ENCODE measurements around the gene ZW10. TPM values are rescaled to one million over a fixed set of nuclear protein-coding genes. Genes with fewer than 3 reads are reported as not detected.
A peak's percentile ranks its signal among the peaks of the same experiment; 100 is the strongest.

ZW10 gene
- total and polyA plus RNA-seq, 10 of the 15 experiments (the other 5 are each of a cell fraction or from before 2014, with no cell fraction given), result 5.4 to 32.0 (median 17.3) TPM

GRCh38 chr11:113689768-113690618 lies 83.5 kb downstream of the ZW10 start (continued):
- no peak for TF ChIP-seq MYC (IDR thresholded peaks at IDR 0.05; ENCODE audit: insufficient read depth, insufficient read length, insufficient replicate concordance, low read length, severe bottlenecking)
- no peak for TF ChIP-seq NFYA (IDR thresholded peaks at IDR 0.05; ENCODE audit: borderline replicate concordance, low read depth, low read length)

DNA sequence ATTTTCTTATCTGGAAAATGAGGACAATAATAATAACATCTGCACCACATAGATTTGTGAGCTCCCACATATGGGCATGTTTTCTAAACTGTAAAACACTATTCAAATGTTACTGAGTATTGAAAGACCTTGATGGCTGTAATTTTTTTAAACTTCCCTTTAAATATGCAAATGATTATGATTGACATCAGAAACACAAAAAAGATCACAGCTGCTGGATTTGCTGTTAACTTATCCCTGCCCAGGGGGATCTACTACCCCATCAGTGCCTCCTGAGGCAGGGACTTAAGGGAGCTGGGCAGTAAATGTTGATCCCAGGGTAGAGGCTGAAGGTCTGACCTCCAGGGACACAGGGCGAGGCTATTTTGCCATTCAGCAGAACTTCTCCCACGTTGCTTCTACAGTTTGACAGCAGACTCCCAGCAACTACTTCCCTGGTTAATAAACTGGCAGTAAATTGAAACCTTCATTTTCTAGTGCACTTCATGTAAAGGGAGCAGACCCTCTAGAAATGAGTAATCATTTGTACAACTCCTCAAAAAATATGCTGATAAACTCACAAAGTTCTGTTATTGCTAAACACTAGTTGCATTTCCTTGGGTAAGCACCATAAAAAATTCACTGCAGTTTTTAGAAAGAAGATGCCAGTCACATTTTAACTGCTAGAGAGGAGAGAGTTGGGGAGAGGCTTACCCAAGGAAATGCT lies 87.7 kb downstream of the ZW10 start:
- no peaks in the 10 kb centered on the region for H3K9me3 ChIP-seq (replicated peaks; ENCODE audit: control insufficient read depth, insufficient read depth, low read length)
- intact Hi-C loops (cut with micrococcal nuclease; ENCODE audit: unreplicated experiment), result no loop called here
- ChIA-PET CTCF (no interaction called here), SMC1A (ENCODE audit: uncharacterized antibody, unreplicated experiment) (interaction anchor here (0.7 kb wide), 1 partner anchor 98 kb away, joined by 3 read pairs; no protein-coding TSS in a partner anchor), RAD21 (ENCODE audit: unreplicated experiment) (no interaction called here), POLR2A (no interaction called here)
- no TSS peak for BruUV-seq (replicated peaks)
- in situ Hi-C loops (cut with MboI), result no loop called here
- H3K27me3 ChIP-seq (replicated peaks in 1 of 2; ENCODE audit: control insufficient read depth in 2 of 2, insufficient read depth in 2 of 2, low read length in 1 of 2), result no peaks in the 10 kb centered on the region; a peak in 2 of 4 replicates
- H4K20me1 ChIP-seq (ENCODE audit: control insufficient read depth, insufficient read depth), result no peaks in the 10 kb centered on the region
- peak; percentile 35 for DNase-seq (ENCODE audit: low read depth, low spot score)
- H3K4me3 ChIP-seq, result no peak overlapping the region
- H3K4me2 ChIP-seq (ENCODE audit: control insufficient read depth, insufficient read depth), result peak overlapping the region; percentile 17; the same call in 1 of the 2 replicates
- FAIRE-seq, result peak; percentile 38
- H2AFZ ChIP-seq (ENCODE audit: control insufficient read depth, low read depth, low read length), result no peak overlapping the region
- H3K9ac ChIP-seq (ENCODE audit: control insufficient read depth, insufficient read depth, low read length), result no peak overlapping the region
- no peaks in the 10 kb centered on the region; the same call in 1 of the 2 replicates for H3K4me1 ChIP-seq (ENCODE audit: control insufficient read depth, insufficient read depth, low read length)
- H3K36me3 ChIP-seq (ENCODE audit: control insufficient read depth in 2 of 2, insufficient read depth in 2 of 2, low read length in 1 of 2), result no peaks in the 10 kb centered on the region
- ATAC-seq, result peak; percentile 45
- no peak overlapping the region for H3K27ac ChIP-seq (ENCODE audit: control insufficient read depth, insufficient read depth)
- WGBS (ENCODE audit: insufficient coverage, insufficient replicate concordance, low lambda C conversion rate, missing lambda C conversion rate), result 0% methylated on average over 2 of the region's 2 CpGs
- no peaks in the 10 kb centered on the region for H3K79me2 ChIP-seq (ENCODE audit: control insufficient read depth, insufficient read depth, low read length)
- peak; percentile 55 for TF ChIP-seq JUNB (IDR thresholded peaks at IDR 0.05)
- TF ChIP-seq BMI1 (IDR thresholded peaks at IDR 0.05; ENCODE audit: borderline replicate concordance), result no peak
- no peak for TF ChIP-seq ZBTB4 (CRISPR knock-in tag; IDR thresholded peaks at IDR 0.05)
- TF ChIP-seq, protein P1, sequence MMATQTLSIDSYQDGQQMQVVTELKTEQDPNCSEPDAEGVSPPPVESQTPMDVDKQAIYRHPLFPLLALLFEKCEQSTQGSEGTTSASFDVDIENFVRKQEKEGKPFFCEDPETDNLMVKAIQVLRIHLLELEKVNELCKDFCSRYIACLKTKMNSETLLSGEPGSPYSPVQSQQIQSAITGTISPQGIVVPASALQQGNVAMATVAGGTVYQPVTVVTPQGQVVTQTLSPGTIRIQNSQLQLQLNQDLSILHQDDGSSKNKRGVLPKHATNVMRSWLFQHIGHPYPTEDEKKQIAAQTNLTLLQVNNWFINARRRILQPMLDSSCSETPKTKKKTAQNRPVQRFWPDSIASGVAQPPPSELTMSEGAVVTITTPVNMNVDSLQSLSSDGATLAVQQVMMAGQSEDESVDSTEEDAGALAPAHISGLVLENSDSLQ (IDR thresholded peaks at IDR 0.05), result peak; percentile 64
- no peak for TF ChIP-seq CBFB (IDR thresholded peaks at IDR 0.05; ENCODE audit: low read depth)
- no peak for TF ChIP-seq ZNF24 (IDR thresholded peaks at IDR 0.05)
- no peak for TF ChIP-seq KLF5 (IDR thresholded peaks at IDR 0.05; ENCODE audit: partially characterized antibody)
- no peak for TF ChIP-seq MTA3 (IDR thresholded peaks at IDR 0.05; ENCODE audit: borderline replicate concordance, low read length)
- TF ChIP-seq KDM1A (IDR thresholded peaks at IDR 0.05; ENCODE audit: borderline replicate concordance), result no peak
- no peak for TF ChIP-seq MYC (IDR thresholded peaks at IDR 0.05; ENCODE audit: insufficient read depth, insufficient read length, insufficient replicate concordance, low read length, severe bottlenecking)
- TF ChIP-seq TBL1XR1 (IDR thresholded peaks at IDR 0.05; ENCODE audit: low read depth, low read length), result no peak
- TF ChIP-seq ATF7 (IDR thresholded peaks at IDR 0.05; ENCODE audit: low read depth), result no peak
- TF ChIP-seq SMARCA5 (IDR thresholded peaks at IDR 0.05), result no peak
- TF ChIP-seq NR2C2 (IDR thresholded peaks at IDR 0.05; ENCODE audit: borderline replicate concordance, control insufficient read depth, insufficient read length, low read depth), result no peak
- TF ChIP-seq IKZF2 (IDR thresholded peaks at IDR 0.05), result 0 out of 4 replicates have a peak, but pooled peaks of 1 of the 2 experiments have one; percentile 20
- TF ChIP-seq MYB (IDR thresholded peaks at IDR 0.05; ENCODE audit: borderline replicate concordance, low read depth, low read length), result no peak
- no peak for TF ChIP-seq RBBP5 (conservative IDR thresholded peaks at IDR 0.05)

Measured in GM12878 (cell line).